Stimulated activated CD4-positive, alpha-beta T cell treated with anti-CD3 and anti-CD28 coated beads, Interleukin-4, amount 100 ng/mL, for 48 hours (primary cell): ENCODE data around the gene MSRB1.

ENCODE experiments used
- DNase-seq, 2 donors: peaks; one replicate each; pipeline ENCODE4 v3.0.0-alpha.2; 2020; ENCODE audit warnings: low read depth in 2 of 2

The MSRB1 gene

GRCh38 chr16:1895949-1896675 is 46.9 kb downstream of the MSRB1 start:
- DNase-seq: no peak

GRCh38 chr16:1895068-1895467 is 47.9 kb downstream of the MSRB1 start:
- no peak for DNase-seq

DNA sequence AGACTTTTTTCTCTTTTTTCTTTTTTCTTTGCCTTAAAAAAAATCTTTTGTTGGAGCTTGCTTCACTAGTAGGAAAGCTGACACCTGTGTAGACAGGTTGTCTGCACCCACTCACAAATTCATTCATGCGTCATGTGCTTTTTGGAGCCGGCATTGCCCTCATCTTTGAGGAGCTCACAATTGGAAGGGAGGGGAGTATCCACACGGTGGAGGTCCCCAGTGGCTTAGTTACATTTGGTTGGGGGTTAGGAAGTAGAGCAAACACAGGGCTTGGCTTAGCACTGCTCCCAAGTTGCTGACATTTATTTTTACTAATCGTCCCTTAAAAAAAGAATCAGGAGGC is 52.3 kb downstream of the MSRB1 start:
- no peak for DNase-seq

DNA sequence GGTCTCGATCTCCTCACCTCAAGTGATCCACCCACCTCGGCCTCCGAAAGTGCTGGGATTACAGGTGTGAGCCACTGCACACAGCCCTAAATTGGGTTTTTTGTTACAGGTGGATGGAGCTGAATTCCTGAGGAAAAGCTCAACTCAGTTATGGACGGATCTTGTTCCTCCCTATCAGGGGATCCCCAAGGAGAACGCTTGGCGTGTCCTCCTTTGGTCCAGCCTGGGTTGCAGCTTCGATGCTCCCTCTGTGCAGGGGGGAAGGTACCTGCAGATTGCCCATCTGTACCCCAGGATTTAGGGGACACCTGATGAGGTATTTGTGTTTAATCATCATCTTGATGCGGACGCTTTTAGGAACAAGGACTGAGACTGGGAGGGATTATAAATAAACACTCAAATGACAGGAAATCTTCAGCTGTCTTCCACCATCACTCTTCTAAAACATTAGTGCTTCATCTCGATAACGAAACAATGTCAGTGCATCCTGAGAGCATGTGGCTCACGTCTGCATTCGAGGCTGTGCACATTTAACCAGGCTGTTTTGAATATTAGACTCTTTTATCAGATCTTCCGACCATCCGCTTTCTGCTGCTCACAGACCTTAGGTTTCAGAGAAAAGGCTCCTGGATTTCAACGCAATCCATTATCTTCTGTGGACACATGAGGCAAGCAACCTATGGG is 52.8 kb downstream of the MSRB1 start:
- DNase-seq: no peak
